ENCODE data around the gene FARP1.

Gene FARP1

GRCh38 chr13:98280176-98280510, 137.2 kb downstream of the FARP1 start:
- no peak for DNase-seq (ENCODE audit: low read depth in 2 of 2)

- DNase-seq (ENCODE audit: low read depth in 2 of 2): no peak
These were observed 141.8 kb downstream of the FARP1 start for GRCh38 chr13:98284679-98285078.

GRCh38 chr13:98285317-98285716, 142.4 kb downstream of the FARP1 start:
- DNase-seq (ENCODE audit: low read depth in 2 of 2): no peak

GRCh38 chr13:98285852-98286594, 143.1 kb downstream of the FARP1 start:
- no peak for DNase-seq (ENCODE audit: low read depth in 2 of 2)

GRCh38 chr13:98286799-98287198, 143.9 kb downstream of the FARP1 start:
- DNase-seq (ENCODE audit: low read depth in 2 of 2): no peak

- no peak for DNase-seq (ENCODE audit: low read depth in 2 of 2)
These were observed 145.3 kb downstream of the FARP1 start for GRCh38 chr13:98288211-98288610.

- no peak for DNase-seq (ENCODE audit: low read depth in 2 of 2)
These were observed 146.5 kb downstream of the FARP1 start for GRCh38 chr13:98289339-98289945.

- no peak for DNase-seq (ENCODE audit: low read depth in 2 of 2)
These were observed 147.4 kb downstream of the FARP1 start for GRCh38 chr13:98290261-98290660.

- DNase-seq (ENCODE audit: low read depth in 2 of 2): no peak
These were observed 148.8 kb downstream of the FARP1 start for GRCh38 chr13:98291658-98292057.

- no peak for DNase-seq (ENCODE audit: low read depth in 2 of 2)
These were observed 150.2 kb downstream of the FARP1 start for GRCh38 chr13:98293103-98293502.

- DNase-seq (ENCODE audit: low read depth in 2 of 2): no peak
These were observed 150.8 kb downstream of the FARP1 start for GRCh38 chr13:98293570-98294142.

GRCh38 chr13:98295371-98295770, 152.5 kb downstream of the FARP1 start:
- no peak for DNase-seq (ENCODE audit: low read depth in 2 of 2)

- no peak for DNase-seq (ENCODE audit: low read depth in 2 of 2)
These were observed 154.2 kb downstream of the FARP1 start for GRCh38 chr13:98297051-98297450.

GRCh38 chr13:98297745-98298144, 154.9 kb downstream of the FARP1 start:
- DNase-seq (ENCODE audit: low read depth in 2 of 2): no peak

GRCh38 chr13:98298599-98298998, 155.7 kb downstream of the FARP1 start:
- no peak for DNase-seq (ENCODE audit: low read depth in 2 of 2)

- no peak for DNase-seq (ENCODE audit: low read depth in 2 of 2)
These were observed 156.5 kb downstream of the FARP1 start for GRCh38 chr13:98299235-98299965.

GRCh38 chr13:98299966-98300350, 157.1 kb downstream of the FARP1 start:
- DNase-seq (ENCODE audit: low read depth in 2 of 2): no peak

GRCh38 chr13:98300956-98301641, 158.2 kb downstream of the FARP1 start:
- DNase-seq (ENCODE audit: low read depth in 2 of 2): no peak

- DNase-seq (ENCODE audit: low read depth in 2 of 2): no peak
These were observed 158.8 kb downstream of the FARP1 start for GRCh38 chr13:98301721-98302120.

- no peak for DNase-seq (ENCODE audit: low read depth in 2 of 2)
These were observed 161.0 kb downstream of the FARP1 start for GRCh38 chr13:98303858-98304257.

GRCh38 chr13:98305670-98306069, 162.8 kb downstream of the FARP1 start:
- no peak for DNase-seq (ENCODE audit: low read depth in 2 of 2)

- DNase-seq (ENCODE audit: low read depth in 2 of 2): no peak
These were observed 164.7 kb downstream of the FARP1 start for GRCh38 chr13:98307463-98308085.

All from stimulated activated CD4-positive, alpha-beta T cell treated with anti-CD3 and anti-CD28 coated beads, Interleukin-4, amount 100 ng/mL, for 48 hours (primary cell).